Choroid plexus epithelial cell (primary cell): ENCODE data around the gene CNNM4.
A peak's percentile ranks its signal among the peaks of the same experiment; 100 is the strongest.

Experiments
- DNase-seq: peaks from one replicate; pipeline ENCODE4 v3.0.0-alpha.2; 2010; ENCODE audit warnings: low read depth
- H3K4me3 ChIP-seq: 2 replicates; pipeline ENCODE4 v1.5.1; 2011; ENCODE audit warnings: low read depth, mild to moderate bottlenecking, control low read depth, low read length, moderate library complexity
- CTCF ChIP-seq: conservative IDR thresholded peaks from 2 replicates; pipeline ENCODE4 v1.5.1; 2011; ENCODE audit warnings: low read depth, mild to moderate bottlenecking, control low read depth, inconsistent platforms, low read length, moderate library complexity

The CNNM4 gene

GRCh38 chr2:96759548-96759947 is 1.2 kb upstream of the CNNM4 start:
- no peak overlapping the region for H3K4me3 ChIP-seq
- DNase-seq, result no peak
- TF ChIP-seq CTCF, result no peak

GRCh38 chr2:96760986-96761832 is 507 bp downstream of the CNNM4 start:
- no peak for DNase-seq
- peak; percentile 16 for TF ChIP-seq CTCF
- H3K4me3 ChIP-seq, result peak overlapping the region; percentile 75

- TF ChIP-seq CTCF, result no peak
- peak overlapping the region; percentile 9 for H3K4me3 ChIP-seq
- no peak for DNase-seq
These were observed 2.0 kb downstream of the CNNM4 start for GRCh38 chr2:96762529-96763311.

DNA sequence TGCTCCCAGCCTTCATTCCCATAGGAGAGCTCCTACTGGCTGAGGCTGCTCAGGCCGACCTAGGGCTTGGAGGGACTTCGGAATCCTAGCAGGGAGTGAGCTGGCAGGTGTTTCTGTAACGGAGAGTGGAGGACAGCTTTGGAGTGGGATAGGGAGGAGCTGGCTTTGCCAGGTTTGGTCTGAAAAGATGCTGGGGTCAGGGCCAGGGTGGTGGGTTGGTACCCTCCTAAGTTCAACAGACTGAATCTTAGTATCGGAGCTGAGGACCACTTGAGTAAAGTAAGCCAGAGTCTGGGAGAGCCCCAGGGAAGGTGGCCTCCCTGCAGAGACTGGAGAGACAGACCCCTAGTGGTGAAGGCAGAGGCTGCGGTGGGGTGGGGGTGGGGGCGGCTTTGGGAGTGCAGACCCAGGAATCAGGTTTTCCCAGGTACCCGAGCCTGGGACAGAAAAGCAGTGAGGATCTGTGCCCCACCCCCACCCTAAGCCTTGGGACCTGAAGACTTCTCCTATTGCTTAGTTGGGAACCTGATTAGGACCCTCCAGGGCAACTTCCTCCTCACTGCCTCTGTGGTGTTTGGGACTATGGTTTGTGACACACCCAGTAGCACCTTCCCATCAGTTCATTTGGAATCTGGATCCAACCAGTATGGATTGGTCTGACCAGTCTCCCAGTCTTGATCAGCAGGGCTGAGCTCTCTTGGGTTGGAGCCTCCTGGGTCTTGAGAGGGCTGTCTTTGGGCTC is 3.0 kb downstream of the CNNM4 start:
- no peak overlapping the region for H3K4me3 ChIP-seq
- DNase-seq, result no peak
- TF ChIP-seq CTCF, result peak; percentile 55

- DNase-seq, result no peak
- H3K4me3 ChIP-seq, result no peak overlapping the region
- no peak for TF ChIP-seq CTCF
These were observed 3.5 kb downstream of the CNNM4 start for GRCh38 chr2:96764253-96764637.

GRCh38 chr2:96767135-96767871 is 6.6 kb downstream of the CNNM4 start:
- no peak overlapping the region for H3K4me3 ChIP-seq
- no peak for DNase-seq
- TF ChIP-seq CTCF, result no peak
